Neural progenitor cell (in vitro differentiated cells): ENCODE results near the gene ACP3. TPM values are rescaled to one million over a fixed set of nuclear protein-coding genes. Genes with fewer than 3 reads are reported as not detected.
"Not testable (repeated sequence)": the region's sequence is repeated elsewhere in the genome, so short reads cannot be mapped to it uniquely, and the experiment has no call there.

ENCODE experiments used
- DNase-seq: peaks from one replicate; pipeline ENCODE4 v3.0.0-alpha.2; 2016; ENCODE audit warnings: low spot score
- H2AFZ ChIP-seq: fragments of 200-600 bp; sonication (generic); replicated peaks from 2 replicates; pipeline ENCODE4 v1.6.1; 2016; ENCODE audit warnings: antibody characterized with exemption
- H3F3A ChIP-seq: fragments of 200-600 bp; sonication (generic); 2 replicates; pipeline ENCODE4 v1.6.1; 2016; ENCODE audit warnings: antibody characterized with exemption, low read depth
- H3K27ac ChIP-seq: fragments of 200-600 bp; sonication (generic); 2 replicates; pipeline ENCODE4 v1.5.1; 2016; ENCODE audit warnings: mild to moderate bottlenecking
- H3K27me3 ChIP-seq: fragments of 200-600 bp; sonication (generic); 2 replicates; pipeline ENCODE4 v1.6.1; 2016; ENCODE audit warnings: mild to moderate bottlenecking, moderate library complexity
- H3K36me3 ChIP-seq: fragments of 200-600 bp; sonication (generic); 2 replicates; pipeline ENCODE4 v1.5.1; 2016
- H3K4me1 ChIP-seq: fragments of 200-600 bp; sonication (generic); 2 replicates; pipeline ENCODE4 v1.6.1; 2016; ENCODE audit warnings: mixed run types
- H3K4me2 ChIP-seq: fragments of 200-600 bp; sonication (generic); 2 replicates; pipeline ENCODE4 v1.6.1; 2016
- H3K4me3 ChIP-seq: fragments of 200-600 bp; sonication (generic); 2 replicates; pipeline ENCODE4 v1.5.1; 2016
- H3K79me2 ChIP-seq: fragments of 200-600 bp; sonication (generic); 2 replicates; pipeline ENCODE4 v1.6.1; 2016; ENCODE audit warnings: low read depth
- H3K9ac ChIP-seq: fragments of 200-600 bp; sonication (generic); 2 replicates; pipeline ENCODE4 v1.6.1; 2016
- H3K9me3 ChIP-seq: fragments of 200-600 bp; sonication (generic); 2 replicates; pipeline ENCODE4 v1.5.1; 2016; ENCODE audit warnings: low read depth
- H4K20me1 ChIP-seq: fragments of 200-600 bp; sonication (generic); 2 replicates; pipeline ENCODE4 v1.6.1; 2016; ENCODE audit warnings: low read depth
- H3K27ac Mint-ChIP-seq: 3 replicates; pipeline ENCODE4 v1.8.0; 2021; ENCODE audit warnings: mixed read lengths
- H3K27me3 Mint-ChIP-seq: 2 replicates; pipeline ENCODE4 v1.8.0; 2022; ENCODE audit warnings: low read depth, mild to moderate bottlenecking, inconsistent platforms, moderate library complexity, mixed read lengths; ENCODE audit not compliant: insufficient read depth
- H3K36me3 Mint-ChIP-seq: 3 replicates; pipeline ENCODE4 v1.8.0; 2021; ENCODE audit warnings: mixed read lengths
- H3K4me1 Mint-ChIP-seq: 3 replicates; pipeline ENCODE4 v1.8.0; 2021; ENCODE audit warnings: mixed read lengths
- H3K4me3 Mint-ChIP-seq: 3 replicates; pipeline ENCODE4 v1.8.0; 2021; ENCODE audit warnings: mild to moderate bottlenecking, moderate library complexity, mixed read lengths
- H3K9me3 Mint-ChIP-seq: 3 replicates; pipeline ENCODE4 v1.8.0; 2020; ENCODE audit warnings: mixed read lengths
- EZH2 ChIP-seq: fragments of 200-600 bp; sonication (generic); IDR thresholded peaks from 2 replicates; pipeline ENCODE4 v1.6.1; 2017; ENCODE audit warnings: antibody characterized with exemption, mild to moderate bottlenecking, moderate library complexity
- EZH2phosphoT487 ChIP-seq: fragments of 200-600 bp; sonication (generic); IDR thresholded peaks from 2 replicates; pipeline ENCODE4 v1.6.1; 2017; ENCODE audit warnings: antibody characterized with exemption
- total RNA-seq: library from RNA; depleted of rRNA; stranded (reverse); fragments of >200 nt; gene quantifications from 2 replicates; pipeline ENCODE4 v1.2.3, GENCODE V29; 2015; ENCODE audit warnings: low replicate concordance
- TF ChIP-seq, protein P1 (sequence below): fragments of 200-600 bp; sonication (generic); IDR thresholded peaks from 2 replicates; pipeline ENCODE4 v1.5.1; 2017; ENCODE audit warnings: antibody characterized with exemption, mild to moderate bottlenecking

Gene ACP3
- total RNA-seq, 1 donor from 2014 or later = not detected

GRCh38 chr3:132292042-132292441 is 25.2 kb upstream of the ACP3 start:
- Histone ChIP-seq H3F3A (no peaks in the 10 kb centered on the region), H3K79me2 (no peaks in the 10 kb centered on the region), H3K4me3 (no peak overlapping the region), H3K4me1 (no peaks in the 10 kb centered on the region), H2AFZ (no peak overlapping the region), H3K36me3 (no peaks in the 10 kb centered on the region), H3K9me3 (no peaks in the 10 kb centered on the region), H3K27me3 (no peaks in the 10 kb centered on the region), H3K4me2 (no peak overlapping the region), H3K27ac (no peak overlapping the region), H3K9ac (no peak overlapping the region), H4K20me1 (no peaks in the 10 kb centered on the region)
- no peak for DNase-seq
- H3K27ac Mint-ChIP-seq = no peak overlapping the region
- peaks cover 2% of the 10 kb centered on the region for H3K4me1 Mint-ChIP-seq
- no peaks in the 10 kb centered on the region for H3K27me3 Mint-ChIP-seq
- peaks cover 9% of the 10 kb centered on the region for H3K9me3 Mint-ChIP-seq
- H3K36me3 Mint-ChIP-seq = no peaks in the 10 kb centered on the region
- no peak overlapping the region for H3K4me3 Mint-ChIP-seq
- TF ChIP-seq, protein P1, sequence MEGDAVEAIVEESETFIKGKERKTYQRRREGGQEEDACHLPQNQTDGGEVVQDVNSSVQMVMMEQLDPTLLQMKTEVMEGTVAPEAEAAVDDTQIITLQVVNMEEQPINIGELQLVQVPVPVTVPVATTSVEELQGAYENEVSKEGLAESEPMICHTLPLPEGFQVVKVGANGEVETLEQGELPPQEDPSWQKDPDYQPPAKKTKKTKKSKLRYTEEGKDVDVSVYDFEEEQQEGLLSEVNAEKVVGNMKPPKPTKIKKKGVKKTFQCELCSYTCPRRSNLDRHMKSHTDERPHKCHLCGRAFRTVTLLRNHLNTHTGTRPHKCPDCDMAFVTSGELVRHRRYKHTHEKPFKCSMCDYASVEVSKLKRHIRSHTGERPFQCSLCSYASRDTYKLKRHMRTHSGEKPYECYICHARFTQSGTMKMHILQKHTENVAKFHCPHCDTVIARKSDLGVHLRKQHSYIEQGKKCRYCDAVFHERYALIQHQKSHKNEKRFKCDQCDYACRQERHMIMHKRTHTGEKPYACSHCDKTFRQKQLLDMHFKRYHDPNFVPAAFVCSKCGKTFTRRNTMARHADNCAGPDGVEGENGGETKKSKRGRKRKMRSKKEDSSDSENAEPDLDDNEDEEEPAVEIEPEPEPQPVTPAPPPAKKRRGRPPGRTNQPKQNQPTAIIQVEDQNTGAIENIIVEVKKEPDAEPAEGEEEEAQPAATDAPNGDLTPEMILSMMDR = no peak
- TF ChIP-seq EZH2phosphoT487 (no peak), EZH2 (no peak)

DNA sequence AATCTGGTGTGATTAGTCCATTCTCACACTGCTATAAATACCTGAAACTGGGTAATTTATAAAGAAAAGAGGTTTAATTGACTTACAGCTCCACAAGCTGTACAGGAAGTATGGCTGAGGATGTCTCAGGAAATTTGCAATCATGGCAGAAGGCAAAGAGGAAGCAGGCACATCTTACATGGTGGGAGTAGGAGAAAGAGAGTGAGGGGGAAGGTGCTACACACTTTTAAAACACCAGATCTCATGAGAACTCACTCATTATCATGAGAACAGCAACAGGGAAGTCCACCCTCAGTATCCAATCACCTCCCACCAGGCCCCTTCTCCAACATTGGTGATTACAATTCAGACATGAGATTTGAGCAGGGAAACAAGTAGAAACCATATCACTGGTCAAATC is 24.0 kb upstream of the ACP3 start:
- Histone ChIP-seq H3K9ac (no peak overlapping the region), H3K36me3 (no peaks in the 10 kb centered on the region), H3K27me3 (no peaks in the 10 kb centered on the region), H3F3A (no peaks in the 10 kb centered on the region), H2AFZ (no peak overlapping the region), H3K27ac (no peak overlapping the region), H3K4me2 (no peak overlapping the region), H4K20me1 (no peaks in the 10 kb centered on the region), H3K4me3 (no peak overlapping the region), H3K9me3 (no peaks in the 10 kb centered on the region), H3K4me1 (no peaks in the 10 kb centered on the region), H3K79me2 (no peaks in the 10 kb centered on the region)
- DNase-seq = no peak
- no peak for TF ChIP-seq EZH2
- no peak for TF ChIP-seq EZH2phosphoT487
- TF ChIP-seq, protein P1 = no peak
- no peak overlapping the region for H3K27ac Mint-ChIP-seq
- peaks cover 2% of the 10 kb centered on the region for H3K4me1 Mint-ChIP-seq
- H3K36me3 Mint-ChIP-seq = no peaks in the 10 kb centered on the region
- H3K4me3 Mint-ChIP-seq = no peak overlapping the region
- H3K27me3 Mint-ChIP-seq = no peaks in the 10 kb centered on the region
- peaks cover 9% of the 10 kb centered on the region for H3K9me3 Mint-ChIP-seq

DNA sequence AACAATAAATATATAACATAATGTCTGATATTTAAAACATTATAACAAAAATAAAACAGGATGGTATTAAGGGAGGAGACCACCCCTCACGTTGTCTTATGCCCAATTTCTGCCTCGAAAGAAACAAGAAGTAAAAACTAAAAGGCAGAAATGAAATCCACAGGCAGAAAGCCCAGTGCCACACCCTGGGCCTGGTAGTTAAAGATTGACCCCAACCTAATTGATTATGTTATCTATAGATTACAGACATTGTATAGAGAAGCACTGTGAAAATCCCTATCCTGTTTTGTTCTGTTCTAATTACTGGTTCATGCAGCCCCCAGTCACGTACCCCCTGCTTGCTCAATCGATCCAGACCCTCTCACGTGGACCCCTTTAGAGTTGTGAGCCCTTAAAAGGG is 22.3 kb upstream of the ACP3 start:
- Histone ChIP-seq H3K36me3 (no peaks in the 10 kb centered on the region), H3K4me2 (no peak overlapping the region), H3K4me1 (no peaks in the 10 kb centered on the region), H3K4me3 (no peak overlapping the region), H3K27me3 (no peaks in the 10 kb centered on the region), H3K27ac (no peak overlapping the region), H3F3A (no peaks in the 10 kb centered on the region), H4K20me1 (no peaks in the 10 kb centered on the region), H3K79me2 (no peaks in the 10 kb centered on the region), H3K9me3 (no peaks in the 10 kb centered on the region), H3K9ac (no peak overlapping the region), H2AFZ (no peak overlapping the region)
- no peak overlapping the region for H3K4me3 Mint-ChIP-seq
- no peaks in the 10 kb centered on the region for H3K36me3 Mint-ChIP-seq
- H3K4me1 Mint-ChIP-seq = peaks cover 2% of the 10 kb centered on the region
- no peak for DNase-seq
- H3K27ac Mint-ChIP-seq = no peak overlapping the region
- peaks cover 9% of the 10 kb centered on the region for H3K9me3 Mint-ChIP-seq
- TF ChIP-seq EZH2 = no peak
- no peak for TF ChIP-seq EZH2phosphoT487
- TF ChIP-seq, protein P1 = no peak
- no peaks in the 10 kb centered on the region for H3K27me3 Mint-ChIP-seq

DNA sequence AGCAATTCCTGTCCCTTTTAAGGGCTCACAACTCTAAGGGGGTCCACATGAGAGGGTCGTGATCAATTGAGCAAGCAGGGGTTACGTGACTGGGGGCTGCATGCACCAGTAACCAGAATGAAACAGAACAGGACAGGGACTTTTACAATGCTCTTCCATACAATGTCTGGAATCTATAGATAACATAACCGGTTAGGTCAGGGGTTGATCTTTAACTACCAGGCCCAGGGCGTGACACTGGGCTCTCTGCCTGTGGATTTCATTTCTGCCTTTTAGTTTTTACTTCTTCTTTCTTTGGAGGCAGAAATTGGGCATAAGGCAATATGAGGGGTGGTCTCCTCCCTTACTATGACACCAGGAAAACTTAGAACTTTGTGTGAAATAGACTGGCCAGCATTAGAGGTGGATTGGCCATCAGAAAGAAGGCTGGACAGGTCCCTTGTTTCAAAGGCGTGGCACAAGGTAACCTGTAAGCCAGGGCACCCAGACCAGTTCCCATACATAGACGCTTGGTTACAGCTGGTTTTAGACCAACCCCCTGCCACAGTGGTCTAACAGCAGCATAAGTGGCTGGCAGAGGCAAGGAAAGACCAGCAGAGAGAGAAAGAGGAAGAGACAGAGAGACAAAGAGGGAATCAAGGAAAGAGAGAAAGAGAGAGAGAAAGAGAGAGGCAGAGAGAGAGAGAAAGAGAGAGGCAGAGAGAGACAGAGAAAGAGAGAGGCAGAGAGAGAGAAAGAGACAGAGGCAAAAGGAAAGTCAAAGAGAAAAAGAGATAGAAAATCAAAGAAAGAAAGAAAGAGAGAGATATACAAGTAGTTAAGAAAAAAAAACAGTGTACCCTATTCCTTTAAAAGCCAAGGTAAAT is 13.6 kb upstream of the ACP3 start:
- not testable (repeated sequence) for H3K4me2 ChIP-seq, H3K27me3 ChIP-seq, H3K4me3 Mint-ChIP-seq, H3K4me1 Mint-ChIP-seq, DNase-seq, H3K36me3 ChIP-seq, H3K27me3 Mint-ChIP-seq, H3K9ac ChIP-seq, H3K4me1 ChIP-seq, H2AFZ ChIP-seq, H3K27ac Mint-ChIP-seq, H3K79me2 ChIP-seq, H3F3A ChIP-seq, H3K36me3 Mint-ChIP-seq, H3K27ac ChIP-seq, H3K9me3 ChIP-seq, H4K20me1 ChIP-seq, H3K4me3 ChIP-seq
- H3K9me3 Mint-ChIP-seq = peaks cover 13% of the 10 kb centered on the region

DNA sequence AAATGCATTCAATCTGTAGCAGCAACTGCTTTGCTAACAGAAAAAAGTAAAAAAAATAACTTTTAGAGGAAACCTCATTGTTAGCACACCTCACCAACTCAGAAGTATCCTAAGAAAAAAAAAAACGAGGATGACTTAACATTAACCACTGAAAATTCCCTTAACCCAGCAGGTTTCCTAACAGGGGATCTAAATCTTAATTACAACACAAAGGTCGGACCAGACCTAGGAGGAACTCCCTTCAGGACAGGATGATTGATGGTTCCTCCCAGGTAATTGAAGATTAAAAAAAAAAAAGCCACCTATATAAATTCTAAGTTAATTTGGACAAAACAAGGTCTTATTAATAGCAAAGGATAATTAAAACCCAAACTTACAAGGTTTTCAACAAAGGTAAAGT is 12.9 kb upstream of the ACP3 start:
- not testable (repeated sequence) for H3K27me3 ChIP-seq, H3K4me3 ChIP-seq, H3K36me3 ChIP-seq, H3K4me1 Mint-ChIP-seq, H3K4me1 ChIP-seq, H3F3A ChIP-seq, H3K9me3 ChIP-seq, H3K4me2 ChIP-seq, H3K27ac Mint-ChIP-seq, DNase-seq, H3K36me3 Mint-ChIP-seq, H3K4me3 Mint-ChIP-seq, H2AFZ ChIP-seq, H3K27ac ChIP-seq, H3K79me2 ChIP-seq, H4K20me1 ChIP-seq, H3K9ac ChIP-seq, H3K27me3 Mint-ChIP-seq
- peaks cover 13% of the 10 kb centered on the region for H3K9me3 Mint-ChIP-seq

GRCh38 chr3:132310057-132310456 is 7.2 kb upstream of the ACP3 start:
- H3K27ac Mint-ChIP-seq, H3K9ac ChIP-seq, DNase-seq, H3K4me3 Mint-ChIP-seq, H3K27me3 ChIP-seq, H2AFZ ChIP-seq, H3F3A ChIP-seq, H3K4me3 ChIP-seq, H4K20me1 ChIP-seq, H3K27me3 Mint-ChIP-seq, H3K9me3 ChIP-seq, H3K79me2 ChIP-seq, H3K27ac ChIP-seq, H3K4me1 ChIP-seq, H3K4me1 Mint-ChIP-seq, H3K36me3 ChIP-seq, H3K9me3 Mint-ChIP-seq, H3K36me3 Mint-ChIP-seq, H3K4me2 ChIP-seq: not testable (repeated sequence)
